Skeletal muscle satellite cell (primary cell): Measurements from ENCODE around the gene TJP3. TPM values are rescaled to one million over a fixed set of nuclear protein-coding genes. Genes with fewer than 3 reads are reported as not detected.

Experiments
- H3K27me3 ChIP-seq: 2 replicates; pipeline ENCODE4 v1.7.0; 2013; ENCODE audit warnings: low read length; ENCODE audit not compliant: control insufficient read depth, insufficient read depth
- H3K36me3 ChIP-seq: 2 replicates; pipeline ENCODE4 v1.7.0; 2013; ENCODE audit warnings: mild to moderate bottlenecking, control low read depth, low read length; ENCODE audit not compliant: insufficient read depth
- H3K4me1 ChIP-seq: 2 replicates; pipeline ENCODE4 v1.7.0; 2013; ENCODE audit warnings: low read length; ENCODE audit not compliant: control insufficient read depth, insufficient read depth
- H3K4me2 ChIP-seq: 2 replicates; pipeline ENCODE4 v1.7.0; 2013; ENCODE audit warnings: mild to moderate bottlenecking, low read length
- H3K4me3 ChIP-seq: 2 replicates; pipeline ENCODE4 v1.7.0; 2013; ENCODE audit warnings: low read length
- H3K9ac ChIP-seq: 2 replicates; pipeline ENCODE4 v1.7.0; 2013; ENCODE audit warnings: mild to moderate bottlenecking, low read depth, low read length, moderate library complexity
- H3K9me3 ChIP-seq: replicated peaks from 2 replicates; pipeline ENCODE4 v1.7.0; 2013; ENCODE audit warnings: mild to moderate bottlenecking, control low read depth, low read length
- total RNA-seq: library from RNA; depleted of rRNA; stranded (reverse); fragments of >200 nt; gene quantifications from 2 replicates; pipeline ENCODE4 v1.2.3, GENCODE V29; 2012; rRNA removed

The TJP3 gene, protein sequence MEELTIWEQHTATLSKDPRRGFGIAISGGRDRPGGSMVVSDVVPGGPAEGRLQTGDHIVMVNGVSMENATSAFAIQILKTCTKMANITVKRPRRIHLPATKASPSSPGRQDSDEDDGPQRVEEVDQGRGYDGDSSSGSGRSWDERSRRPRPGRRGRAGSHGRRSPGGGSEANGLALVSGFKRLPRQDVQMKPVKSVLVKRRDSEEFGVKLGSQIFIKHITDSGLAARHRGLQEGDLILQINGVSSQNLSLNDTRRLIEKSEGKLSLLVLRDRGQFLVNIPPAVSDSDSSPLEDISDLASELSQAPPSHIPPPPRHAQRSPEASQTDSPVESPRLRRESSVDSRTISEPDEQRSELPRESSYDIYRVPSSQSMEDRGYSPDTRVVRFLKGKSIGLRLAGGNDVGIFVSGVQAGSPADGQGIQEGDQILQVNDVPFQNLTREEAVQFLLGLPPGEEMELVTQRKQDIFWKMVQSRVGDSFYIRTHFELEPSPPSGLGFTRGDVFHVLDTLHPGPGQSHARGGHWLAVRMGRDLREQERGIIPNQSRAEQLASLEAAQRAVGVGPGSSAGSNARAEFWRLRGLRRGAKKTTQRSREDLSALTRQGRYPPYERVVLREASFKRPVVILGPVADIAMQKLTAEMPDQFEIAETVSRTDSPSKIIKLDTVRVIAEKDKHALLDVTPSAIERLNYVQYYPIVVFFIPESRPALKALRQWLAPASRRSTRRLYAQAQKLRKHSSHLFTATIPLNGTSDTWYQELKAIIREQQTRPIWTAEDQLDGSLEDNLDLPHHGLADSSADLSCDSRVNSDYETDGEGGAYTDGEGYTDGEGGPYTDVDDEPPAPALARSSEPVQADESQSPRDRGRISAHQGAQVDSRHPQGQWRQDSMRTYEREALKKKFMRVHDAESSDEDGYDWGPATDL
- under 0.01 TPM in 1 of 2 replicates, not detected in the other for total RNA-seq

DNA sequence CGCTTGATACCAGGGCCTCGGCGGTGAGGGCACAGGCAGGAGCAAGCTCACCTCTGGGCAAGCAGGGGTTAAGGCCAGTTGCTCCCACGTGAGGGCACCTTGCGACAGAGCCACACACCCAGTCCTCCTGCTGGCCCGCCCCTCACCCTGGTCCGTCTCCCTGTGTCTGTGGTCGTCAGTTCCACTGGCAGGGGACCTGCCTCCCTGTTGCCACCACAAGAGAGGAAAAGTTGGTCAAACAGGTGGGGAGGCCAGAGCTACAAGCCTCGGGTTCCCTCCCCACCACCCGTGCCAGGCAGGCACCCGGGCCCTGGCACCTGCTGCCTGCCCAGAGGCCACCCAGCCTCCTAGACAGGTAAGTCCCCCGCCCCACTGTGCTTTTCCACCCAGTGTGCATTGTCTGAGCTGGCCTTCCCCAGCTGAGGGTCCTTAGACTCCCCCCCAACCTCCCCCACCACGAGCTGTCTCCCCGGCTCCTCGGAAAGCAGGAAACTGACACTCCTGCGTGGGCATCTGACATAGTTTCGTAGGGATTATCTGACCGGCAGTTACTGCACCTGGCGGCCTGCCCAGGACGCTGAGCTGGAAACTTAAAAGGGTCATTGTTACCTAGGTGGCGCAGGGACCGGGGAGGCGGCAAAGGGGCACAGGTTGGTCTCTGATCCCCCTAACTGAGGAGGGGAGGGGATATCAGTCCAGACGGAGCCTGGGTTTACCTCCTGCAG lies at the start of gene TJP3:
Gene TJP3, plus strand, starts transcription at position 178 of the 725 bp plus-strand sequence. CDS start 20,049 bp downstream, outside the sequence.
- no peaks in the 10 kb centered on the region for H3K36me3 ChIP-seq
- H3K9me3 ChIP-seq, result no peaks in the 10 kb centered on the region
- no peak within 1 kb of the TSS for H3K4me3 ChIP-seq
- peaks cover 39% of the 10 kb centered on the region for H3K27me3 ChIP-seq
- H3K9ac ChIP-seq, result no peak within 1 kb of the TSS
- H3K4me1 ChIP-seq, result peaks cover 9% of the 10 kb centered on the region
- no peak within 1 kb of the TSS for H3K4me2 ChIP-seq

DNA sequence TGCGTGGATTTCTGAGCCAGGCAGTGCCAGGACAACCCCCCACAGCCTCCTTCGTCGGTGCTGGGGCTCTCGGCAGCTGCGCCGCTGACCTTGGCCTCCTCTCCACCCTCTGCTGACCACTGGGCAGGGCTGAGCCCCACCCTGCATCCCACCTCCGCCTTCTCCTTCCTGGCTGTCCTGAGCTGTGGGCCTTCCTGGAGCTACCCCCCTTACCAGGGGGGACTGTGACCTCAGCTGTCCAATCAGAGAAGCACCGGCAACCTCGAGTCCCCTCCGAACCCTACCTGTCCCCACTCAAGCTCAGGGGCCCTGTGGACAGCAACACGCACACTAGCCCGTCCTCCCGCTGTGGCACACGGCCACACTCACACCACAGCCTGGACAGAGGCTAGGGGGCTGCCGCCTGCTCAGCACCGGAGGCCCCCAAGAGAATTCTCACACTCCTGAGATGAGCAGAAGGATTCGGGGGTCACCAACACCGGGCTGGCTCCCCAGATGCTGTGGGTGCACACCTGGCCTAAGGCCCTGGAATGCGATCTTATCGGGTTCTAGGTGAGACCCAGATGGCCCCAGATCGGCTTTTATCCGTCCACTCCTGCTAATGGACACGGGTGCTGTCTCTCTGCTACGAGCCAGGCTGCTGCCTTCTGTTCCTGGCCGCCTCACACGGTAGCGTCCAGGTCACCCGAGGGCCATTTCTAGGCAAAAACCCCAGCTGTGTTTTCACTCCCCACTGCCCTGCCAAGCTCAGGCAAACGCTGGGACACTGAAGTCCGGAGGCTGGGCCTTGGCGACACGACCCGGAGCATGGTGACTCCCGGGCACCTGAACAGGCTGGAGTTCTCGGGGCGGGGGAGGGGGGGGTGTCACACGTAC lies 49.1 kb upstream of the TJP3 start:
- no peak overlapping the region for H3K4me2 ChIP-seq
- H3K4me3 ChIP-seq, result no peak overlapping the region
- no peaks in the 10 kb centered on the region for H3K9me3 ChIP-seq
- H3K27me3 ChIP-seq, result no peaks in the 10 kb centered on the region
- H3K9ac ChIP-seq, result no peak overlapping the region
- H3K4me1 ChIP-seq, result peaks cover 18% of the 10 kb centered on the region
- peaks cover 49% of the 10 kb centered on the region for H3K36me3 ChIP-seq

DNA sequence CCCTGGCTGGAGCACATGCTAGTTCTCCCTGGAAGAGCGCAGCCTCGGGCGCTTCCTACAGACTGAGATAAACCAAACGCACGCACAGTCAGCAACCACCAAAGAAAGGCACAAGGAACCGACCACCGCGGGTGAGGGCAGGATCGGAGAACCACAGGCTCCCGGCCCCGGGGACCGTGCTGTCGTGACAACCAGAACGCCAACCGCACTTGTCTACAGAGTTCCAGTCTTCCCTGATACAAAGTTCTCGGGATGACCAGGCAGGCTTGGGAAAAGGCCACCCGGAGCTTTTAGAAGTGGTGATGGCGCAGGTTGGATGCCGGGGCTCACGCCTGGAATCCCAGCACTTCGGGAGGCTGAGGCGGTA lies 48.5 kb upstream of the TJP3 start:
- Histone ChIP-seq H3K4me3 (no peak overlapping the region), H3K9ac (no peak overlapping the region), H3K4me1 (peaks cover 18% of the 10 kb centered on the region)

DNA sequence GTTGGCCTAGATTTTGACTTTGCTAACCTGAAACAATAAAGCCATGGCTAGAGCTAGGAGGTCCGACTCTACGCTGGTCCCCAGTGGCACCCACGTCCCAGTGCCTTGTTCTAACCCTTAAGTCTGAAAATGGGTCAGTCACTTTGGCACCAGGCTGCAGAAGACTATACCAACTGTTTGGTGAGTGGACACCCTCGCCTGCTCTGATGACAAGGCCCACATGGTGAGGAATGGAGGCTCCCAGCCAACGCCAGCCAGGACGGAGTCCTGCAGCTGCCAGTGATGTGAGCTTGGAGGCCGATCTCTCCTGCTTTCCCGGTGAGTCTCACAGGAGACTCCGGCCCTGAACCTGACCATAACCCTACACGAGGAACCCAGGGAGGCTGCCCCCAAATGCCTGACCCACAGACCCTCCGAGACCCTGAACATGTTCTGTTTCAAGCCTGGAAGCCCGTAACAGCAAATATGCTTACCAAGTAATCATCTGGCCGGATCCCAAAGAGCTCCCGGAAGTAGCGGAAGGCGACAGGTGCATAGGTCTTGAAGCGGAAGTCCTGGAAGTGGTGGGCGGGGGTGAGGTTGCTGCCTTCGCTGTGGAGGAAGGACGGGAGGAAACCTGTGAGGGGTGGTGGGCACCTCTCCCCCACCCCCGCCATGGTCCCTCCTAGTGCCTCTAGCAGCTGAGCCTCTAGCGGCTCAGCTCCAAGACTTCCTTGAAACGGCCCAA lies 47.5 kb upstream of the TJP3 start:
- Histone ChIP-seq H3K36me3 (peaks cover 55% of the 10 kb centered on the region), H3K4me1 (peaks cover 16% of the 10 kb centered on the region), H3K27me3 (no peaks in the 10 kb centered on the region), H3K4me3 (no peak overlapping the region), H3K9ac (no peak overlapping the region), H3K4me2 (no peak overlapping the region), H3K9me3 (no peaks in the 10 kb centered on the region)

More for the DNA sequence above, 48.5 kb upstream of the TJP3 start:
- H3K27me3 ChIP-seq, result no peaks in the 10 kb centered on the region
- H3K36me3 ChIP-seq, result peaks cover 54% of the 10 kb centered on the region
- H3K4me2 ChIP-seq, result no peak overlapping the region
- no peaks in the 10 kb centered on the region for H3K9me3 ChIP-seq

DNA sequence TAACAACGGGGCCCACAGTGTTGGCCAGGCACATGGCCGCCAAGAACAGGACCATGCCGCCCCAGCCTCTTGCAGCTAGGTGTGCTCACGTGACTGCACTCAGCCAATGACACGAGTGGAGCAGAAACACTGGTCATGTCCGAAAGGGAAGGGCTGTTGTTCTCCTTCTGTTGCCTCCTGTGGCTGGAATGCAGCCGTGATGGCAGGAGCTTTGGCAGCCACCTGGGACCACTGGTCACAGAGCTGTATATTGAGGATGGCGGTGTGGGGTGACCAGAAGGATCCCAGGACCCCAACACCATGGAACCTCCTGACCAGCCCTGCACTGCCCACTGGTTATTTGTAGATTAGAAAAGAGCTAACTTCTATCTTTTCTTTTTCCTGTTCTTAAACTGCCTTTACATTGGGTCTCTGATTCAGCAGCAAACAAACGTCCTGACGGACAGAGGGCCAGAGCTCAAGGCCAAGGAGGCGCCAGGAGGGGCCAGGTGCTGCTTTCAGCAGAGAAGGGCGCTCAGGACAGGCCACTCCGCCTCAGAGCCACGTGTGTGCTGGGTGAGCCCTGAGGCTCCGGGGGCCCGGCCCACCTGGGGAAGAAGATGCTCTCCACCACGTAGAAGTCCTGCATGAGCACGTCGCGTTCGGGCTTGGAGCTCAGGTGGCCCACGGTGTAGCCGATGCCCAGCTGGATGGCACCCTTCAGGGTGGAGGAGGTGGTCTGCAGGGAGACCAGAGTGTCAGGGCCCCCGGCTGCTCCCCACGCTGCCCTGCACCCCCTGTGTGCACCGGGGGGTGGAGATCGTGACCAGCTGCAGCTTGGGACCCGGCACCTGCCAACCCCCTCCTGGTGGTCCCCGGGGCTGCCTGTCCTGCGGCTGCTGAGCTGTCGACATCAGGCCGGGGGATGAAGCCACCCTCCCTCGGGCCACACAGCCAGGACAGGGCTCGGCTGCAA lies 46.6 kb upstream of the TJP3 start:
- Histone ChIP-seq H3K4me3 (no peak overlapping the region), H3K9me3 (no peaks in the 10 kb centered on the region), H3K27me3 (no peaks in the 10 kb centered on the region), H3K4me2 (no peak overlapping the region), H3K4me1 (peaks cover 9% of the 10 kb centered on the region), H3K36me3 (peaks cover 58% of the 10 kb centered on the region), H3K9ac (no peak overlapping the region)

DNA sequence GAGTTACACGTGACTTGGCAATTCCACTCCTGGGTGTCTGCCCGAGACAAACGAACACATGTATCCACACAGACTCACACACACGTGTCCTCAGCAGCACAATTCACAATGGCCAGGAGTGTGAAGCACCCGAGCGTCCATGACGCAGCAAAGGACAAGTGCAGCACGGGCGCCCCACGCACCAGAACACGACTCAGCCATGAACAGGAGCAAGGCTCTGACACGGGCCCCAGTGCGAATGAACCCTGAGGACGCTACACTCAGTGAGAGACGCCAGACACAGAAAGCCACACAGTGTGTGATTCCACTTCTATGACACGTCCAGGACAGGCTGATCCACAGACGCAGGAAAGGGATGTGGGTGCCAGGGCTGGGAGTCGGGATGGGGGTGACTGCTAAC lies 44.3 kb upstream of the TJP3 start:
- no peak overlapping the region for H3K9ac ChIP-seq
- peaks cover 9% of the 10 kb centered on the region for H3K4me1 ChIP-seq
- H3K36me3 ChIP-seq, result peaks cover 46% of the 10 kb centered on the region
- H3K4me2 ChIP-seq, result no peak overlapping the region
- H3K27me3 ChIP-seq, result no peaks in the 10 kb centered on the region
- no peak overlapping the region for H3K4me3 ChIP-seq
- no peaks in the 10 kb centered on the region for H3K9me3 ChIP-seq

DNA sequence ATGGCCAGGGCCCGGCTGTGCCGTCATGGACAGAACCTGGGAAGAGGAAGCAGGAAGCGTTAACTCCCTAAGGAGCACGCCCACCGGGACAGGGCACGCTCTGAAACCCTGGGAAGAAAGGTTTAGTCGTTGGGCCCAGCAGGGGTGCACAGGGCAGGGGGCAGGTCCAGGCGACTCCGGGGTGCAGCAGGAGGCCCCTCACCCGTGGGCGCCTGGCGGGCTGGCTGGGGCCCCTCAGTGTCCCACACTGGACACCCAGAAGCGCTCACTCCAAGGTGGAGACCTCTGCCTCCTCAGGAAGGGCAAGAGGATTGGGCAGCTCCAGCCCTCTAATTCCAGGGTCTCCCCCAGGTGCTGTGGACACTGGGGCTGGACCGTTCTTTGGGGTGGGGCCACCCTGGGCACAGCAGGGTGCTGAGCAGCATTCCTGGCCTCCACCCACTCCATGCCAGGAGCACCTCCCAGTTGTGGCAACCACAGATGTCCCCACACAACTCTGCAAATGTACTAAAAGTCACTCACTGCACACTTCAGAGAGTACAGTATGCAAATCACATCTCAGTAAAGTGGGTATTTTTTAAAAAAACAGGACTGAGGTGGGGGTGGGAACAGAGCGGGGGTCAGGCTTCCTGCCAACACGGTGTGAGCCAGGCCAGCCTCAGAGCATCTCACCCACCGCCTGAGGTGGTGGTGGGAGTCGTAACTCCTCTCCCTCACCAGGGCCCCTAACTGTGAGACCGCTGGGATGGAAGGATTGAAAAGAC lies 43.1 kb upstream of the TJP3 start:
- Histone ChIP-seq H3K36me3 (peaks cover 36% of the 10 kb centered on the region), H3K4me1 (peaks cover 10% of the 10 kb centered on the region), H3K9ac (no peak overlapping the region), H3K27me3 (no peaks in the 10 kb centered on the region), H3K4me3 (no peak overlapping the region), H3K4me2 (no peak overlapping the region), H3K9me3 (no peaks in the 10 kb centered on the region)

DNA sequence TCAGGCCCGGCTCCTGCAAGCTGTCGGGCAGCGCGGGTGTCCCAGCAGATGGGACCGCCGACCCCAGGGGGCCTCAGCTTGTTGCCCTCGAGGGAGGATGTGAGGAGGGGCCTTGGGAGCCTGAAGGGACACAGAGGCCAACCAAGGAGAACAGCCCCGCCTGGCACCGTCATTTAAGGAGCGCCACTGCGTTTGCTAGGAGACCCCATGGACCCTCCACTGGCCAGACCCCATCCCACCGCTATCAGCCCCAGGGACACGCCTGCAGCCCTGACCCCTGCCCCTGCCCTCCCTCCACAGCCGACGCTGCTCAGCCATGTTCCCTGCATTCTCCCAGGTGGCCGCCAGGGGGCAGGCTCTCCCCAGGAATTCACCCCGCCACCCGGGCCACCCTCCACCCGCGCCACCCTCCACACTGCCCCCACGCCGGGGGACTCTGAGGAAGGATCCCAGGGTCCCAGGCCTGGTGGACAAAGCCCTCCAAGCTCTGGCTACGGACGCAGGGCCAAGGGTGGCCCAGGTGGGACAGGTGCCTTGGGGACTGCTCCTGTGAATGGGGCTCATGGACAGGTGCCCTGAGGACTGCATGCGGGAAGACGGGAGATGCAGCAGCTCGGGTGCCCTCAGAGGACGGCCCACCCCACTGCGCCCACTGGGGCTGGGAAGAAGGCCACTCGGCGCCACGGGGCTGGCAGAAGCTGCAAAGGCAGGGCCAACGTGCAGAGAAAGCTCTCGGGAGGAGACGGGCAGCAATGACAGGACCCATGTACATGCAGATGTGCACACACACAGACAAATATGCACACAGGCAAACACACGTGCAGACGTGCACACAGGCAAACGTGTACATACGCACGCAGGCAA lies 42.3 kb upstream of the TJP3 start:
- Histone ChIP-seq H3K4me2 (no peak overlapping the region), H3K9ac (no peak overlapping the region), H3K9me3 (no peaks in the 10 kb centered on the region), H3K36me3 (peaks cover 30% of the 10 kb centered on the region), H3K27me3 (no peaks in the 10 kb centered on the region), H3K4me3 (no peak overlapping the region), H3K4me1 (peaks cover 19% of the 10 kb centered on the region)
